Memory B cell (primary cell): Measurements from ENCODE around the gene NTN1.
A peak's percentile ranks its signal among the peaks of the same experiment; 100 is the strongest.

ENCODE experiments used
- ATAC-seq: fragments of 150-1000 bp; cut with Tn5 transposase; 2 replicates; pipeline ENCODE4 v1.10.0; 2021; ENCODE audit warnings: low read depth, mild to moderate bottlenecking, moderate library complexity
- DNase-seq, 2 donors: peaks; one replicate each; pipeline ENCODE4 v3.0.0; 2022; ENCODE audit warnings: low spot score in 2 of 2
- H3K27ac Mint-ChIP-seq: one replicate; pipeline ENCODE4 v1.8.0; 2022; ENCODE audit warnings: mild to moderate bottlenecking, moderate library complexity, mixed read lengths
- H3K27me3 Mint-ChIP-seq: one replicate; pipeline ENCODE4 v1.8.0; 2022; ENCODE audit warnings: mixed read lengths
- H3K36me3 Mint-ChIP-seq: one replicate; pipeline ENCODE4 v1.8.0; 2022; ENCODE audit warnings: mild to moderate bottlenecking, mixed read lengths
- H3K4me1 Mint-ChIP-seq: one replicate; pipeline ENCODE4 v1.8.0; 2022; ENCODE audit warnings: mixed read lengths
- H3K4me3 Mint-ChIP-seq: one replicate; pipeline ENCODE4 v1.8.0; 2022; ENCODE audit warnings: mild to moderate bottlenecking, moderate library complexity, mixed read lengths
- H3K9me3 Mint-ChIP-seq: one replicate; pipeline ENCODE4 v1.8.0; 2022; ENCODE audit warnings: mixed read lengths

The NTN1 gene

GRCh38 chr17:9020096-9020823, 1.1 kb upstream of the NTN1 start:
- peak; percentile 18 for ATAC-seq
- H3K4me3 Mint-ChIP-seq, result peak overlapping the region; percentile 88
- H3K9me3 Mint-ChIP-seq, result no peaks in the 10 kb centered on the region
- H3K27ac Mint-ChIP-seq, result peak overlapping the region; percentile 22
- peaks cover 7% of the 10 kb centered on the region for H3K4me1 Mint-ChIP-seq
- peaks cover 14% of the 10 kb centered on the region for H3K27me3 Mint-ChIP-seq
- DNase-seq, result no peak
- no peaks in the 10 kb centered on the region for H3K36me3 Mint-ChIP-seq

DNA sequence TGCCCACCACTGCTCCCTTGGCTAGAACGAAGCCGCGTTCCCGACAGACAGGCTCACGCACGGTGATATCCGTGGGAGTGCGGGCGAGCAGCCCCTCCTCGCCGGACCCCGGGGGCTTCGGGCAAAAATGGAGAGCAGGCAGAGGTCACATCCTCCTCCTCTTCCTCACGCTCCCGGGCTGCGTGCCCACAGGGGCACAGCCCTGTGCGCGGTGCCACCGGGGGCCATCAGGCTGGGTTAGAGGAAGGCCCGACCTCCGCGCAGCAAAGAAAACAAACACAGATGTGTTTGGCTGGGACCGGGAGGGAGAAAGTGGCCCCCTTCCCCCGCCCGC, 519 bp upstream of the NTN1 start:
- ATAC-seq, result no peak
- Mint-ChIP-seq H3K27me3 (peaks cover 11% of the 10 kb centered on the region), H3K4me3 (peak overlapping the region; percentile 88), H3K4me1 (peaks cover 7% of the 10 kb centered on the region), H3K9me3 (no peaks in the 10 kb centered on the region), H3K36me3 (no peaks in the 10 kb centered on the region), H3K27ac (peak overlapping the region; percentile 22)
- DNase-seq, result no peak

DNA sequence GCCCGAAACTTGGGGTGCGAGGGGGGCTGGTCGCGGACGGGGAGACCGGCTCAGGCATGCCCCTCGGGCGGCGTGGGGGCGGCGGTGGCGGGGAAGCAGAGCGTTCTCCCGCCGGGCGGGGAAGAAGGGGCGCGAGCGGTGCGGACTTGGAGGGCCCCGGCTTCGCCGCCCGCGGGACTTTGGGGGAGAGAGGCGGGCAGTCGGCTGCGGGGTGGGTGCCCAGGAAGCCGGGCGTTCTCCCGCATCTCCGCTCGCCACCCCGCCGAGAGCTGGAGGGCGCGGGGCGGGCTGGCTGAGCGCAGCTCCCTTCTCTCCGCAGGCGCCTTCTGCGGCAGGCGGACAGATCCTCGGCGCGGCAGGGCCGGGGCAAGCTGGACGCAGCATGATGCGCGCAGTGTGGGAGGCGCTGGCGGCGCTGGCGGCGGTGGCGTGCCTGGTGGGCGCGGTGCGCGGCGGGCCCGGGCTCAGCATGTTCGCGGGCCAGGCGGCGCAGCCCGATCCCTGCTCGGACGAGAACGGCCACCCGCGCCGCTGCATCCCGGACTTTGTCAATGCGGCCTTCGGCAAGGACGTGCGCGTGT, 772 bp downstream of the NTN1 start:
- no peaks in the 10 kb centered on the region for H3K9me3 Mint-ChIP-seq
- no peak for ATAC-seq
- H3K36me3 Mint-ChIP-seq, result no peaks in the 10 kb centered on the region
- peaks cover 16% of the 10 kb centered on the region for H3K27me3 Mint-ChIP-seq
- DNase-seq, result peak in 1 of 2 donors; percentile 47
- H3K4me1 Mint-ChIP-seq, result peaks cover 7% of the 10 kb centered on the region
- H3K4me3 Mint-ChIP-seq, result peak overlapping the region; percentile 88
- H3K27ac Mint-ChIP-seq, result no peak overlapping the region

- Mint-ChIP-seq H3K9me3 (no peaks in the 10 kb centered on the region), H3K4me1 (peaks cover 7% of the 10 kb centered on the region), H3K27me3 (peaks cover 20% of the 10 kb centered on the region), H3K27ac (peak overlapping the region; percentile 46), H3K4me3 (peak overlapping the region; percentile 84), H3K36me3 (no peaks in the 10 kb centered on the region)
- no peak for ATAC-seq
- no peak for DNase-seq
Observed at GRCh38 chr17:9022573-9023391, 1.5 kb downstream of the NTN1 start.

DNA sequence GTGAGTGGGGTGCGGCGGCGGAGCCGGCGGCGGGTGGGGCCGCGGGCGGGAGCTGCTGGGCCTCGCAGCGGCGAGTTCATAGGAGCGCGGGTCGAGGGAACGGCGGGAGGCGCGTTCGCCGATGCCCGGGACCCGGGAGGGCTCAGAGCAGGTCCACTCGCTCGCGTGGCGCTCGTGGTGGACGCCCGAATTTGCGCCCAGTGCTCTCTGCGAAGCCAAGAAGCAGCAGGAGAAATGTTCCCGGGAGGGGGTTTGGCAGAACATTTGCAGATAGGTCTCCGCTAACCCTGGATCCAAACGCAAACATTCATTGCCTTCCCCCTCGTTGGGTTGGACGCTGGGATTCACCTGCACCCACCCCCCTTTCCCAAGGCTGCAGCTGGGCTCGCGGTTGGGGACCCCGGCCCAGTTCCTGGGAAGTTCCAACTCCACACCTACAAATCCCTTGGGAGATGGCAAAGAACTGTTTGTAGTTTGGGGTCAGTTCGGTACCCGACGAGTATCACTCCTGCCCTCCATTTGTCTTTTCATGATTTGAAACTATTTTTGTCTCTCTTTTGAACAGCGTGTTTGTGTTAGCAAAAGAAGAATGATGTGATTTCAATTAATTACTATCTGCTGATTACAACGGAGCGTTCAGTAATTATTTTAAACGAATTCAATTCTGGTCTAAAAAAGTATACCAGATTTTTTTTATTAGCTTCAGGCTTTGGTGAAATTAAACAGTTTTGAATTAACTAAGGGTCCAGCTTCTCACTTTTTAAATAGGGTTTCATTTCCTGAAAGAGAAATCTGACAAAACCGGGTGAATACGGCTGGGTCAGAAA, 2.3 kb downstream of the NTN1 start:
- DNase-seq (no peak), ATAC-seq (no peak)
- Mint-ChIP-seq H3K27me3 (peaks cover 20% of the 10 kb centered on the region), H3K36me3 (no peaks in the 10 kb centered on the region), H3K9me3 (no peaks in the 10 kb centered on the region), H3K4me1 (peaks cover 7% of the 10 kb centered on the region), H3K4me3 (peak overlapping the region; percentile 27), H3K27ac (no peak overlapping the region)

DNA sequence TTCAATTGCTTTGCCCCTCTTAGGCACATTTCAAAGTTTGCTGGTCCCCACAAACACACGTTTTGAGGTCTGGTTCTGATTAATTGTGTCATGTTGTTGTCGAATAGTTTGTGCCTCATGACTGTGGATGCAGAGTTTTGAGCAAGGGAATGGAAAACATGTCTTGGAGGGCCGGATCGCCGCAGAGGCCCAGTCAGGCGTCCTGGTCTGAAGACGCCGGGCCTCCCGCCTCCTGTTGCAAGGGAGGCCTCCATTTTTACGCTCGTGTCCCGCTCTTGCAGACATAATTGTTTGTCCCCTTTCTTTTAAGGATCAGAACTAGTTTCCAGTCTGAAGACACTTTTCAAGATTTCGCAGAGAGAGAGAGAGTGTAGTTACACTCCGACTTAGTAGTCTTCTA, 3.2 kb downstream of the NTN1 start:
- H3K27ac Mint-ChIP-seq, result peak overlapping the region; percentile 53
- peaks cover 7% of the 10 kb centered on the region for H3K4me1 Mint-ChIP-seq
- H3K9me3 Mint-ChIP-seq, result no peaks in the 10 kb centered on the region
- H3K4me3 Mint-ChIP-seq, result no peak overlapping the region
- H3K36me3 Mint-ChIP-seq, result no peaks in the 10 kb centered on the region
- DNase-seq (no peak), ATAC-seq (no peak)
- H3K27me3 Mint-ChIP-seq, result peaks cover 20% of the 10 kb centered on the region

GRCh38 chr17:9026741-9027140, 5.4 kb downstream of the NTN1 start:
- H3K9me3 Mint-ChIP-seq, result no peaks in the 10 kb centered on the region
- DNase-seq (no peak), ATAC-seq (no peak)
- no peak overlapping the region for H3K4me3 Mint-ChIP-seq
- H3K27me3 Mint-ChIP-seq, result peaks cover 28% of the 10 kb centered on the region
- H3K4me1 Mint-ChIP-seq, result peaks cover 7% of the 10 kb centered on the region
- H3K36me3 Mint-ChIP-seq, result no peaks in the 10 kb centered on the region
- H3K27ac Mint-ChIP-seq, result no peak overlapping the region

DNA sequence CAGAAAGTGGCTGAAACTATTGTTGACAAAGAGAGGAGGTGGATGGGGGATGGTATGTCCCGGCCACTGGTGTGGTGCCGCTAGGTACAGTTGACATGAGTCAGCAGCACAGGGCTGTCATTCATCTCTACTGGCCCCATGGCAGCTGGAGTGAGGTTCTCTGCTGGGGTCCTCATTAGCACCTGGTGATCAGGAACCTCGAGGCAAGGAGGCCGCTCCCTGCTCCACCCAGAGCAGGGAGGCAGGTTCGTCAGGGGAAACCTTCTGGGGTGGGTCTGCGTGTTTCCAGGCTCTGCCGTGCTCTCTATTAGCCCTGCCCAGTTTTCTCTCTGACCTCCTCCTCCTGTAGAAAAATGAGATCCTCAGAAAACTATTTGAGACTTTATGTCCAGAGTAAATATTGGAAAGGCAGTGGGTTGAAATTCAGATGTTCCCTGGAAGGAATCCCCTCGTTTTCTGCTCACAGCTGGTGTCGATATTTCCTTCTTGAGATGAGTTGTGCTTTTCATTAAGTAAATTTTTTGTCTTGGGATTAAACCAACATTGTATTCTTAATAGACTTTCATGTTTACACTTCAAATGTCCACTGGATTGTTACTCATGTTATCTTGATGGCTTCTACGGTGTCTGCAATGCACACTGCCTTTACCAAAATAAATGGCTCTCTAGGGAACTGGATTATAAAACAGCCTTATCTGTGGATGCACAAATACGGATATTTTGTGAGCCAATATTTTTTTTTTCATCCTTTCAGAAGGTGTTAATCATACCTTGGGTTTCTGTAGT, 7.1 kb downstream of the NTN1 start:
- H3K4me1 Mint-ChIP-seq, result peaks cover 4% of the 10 kb centered on the region
- H3K36me3 Mint-ChIP-seq, result no peaks in the 10 kb centered on the region
- H3K4me3 Mint-ChIP-seq, result no peak overlapping the region
- H3K27ac Mint-ChIP-seq, result no peak overlapping the region
- peaks cover 29% of the 10 kb centered on the region for H3K27me3 Mint-ChIP-seq
- no peak for DNase-seq
- H3K9me3 Mint-ChIP-seq, result no peaks in the 10 kb centered on the region
- ATAC-seq, result no peak

GRCh38 chr17:9028988-9029570, 7.8 kb downstream of the NTN1 start:
- DNase-seq (no peak), ATAC-seq (no peak)
- H3K9me3 Mint-ChIP-seq, result no peaks in the 10 kb centered on the region
- H3K36me3 Mint-ChIP-seq, result no peaks in the 10 kb centered on the region
- no peak overlapping the region for H3K27ac Mint-ChIP-seq
- peaks cover 29% of the 10 kb centered on the region for H3K27me3 Mint-ChIP-seq
- H3K4me1 Mint-ChIP-seq, result peaks cover 4% of the 10 kb centered on the region
- no peak overlapping the region for H3K4me3 Mint-ChIP-seq

DNA sequence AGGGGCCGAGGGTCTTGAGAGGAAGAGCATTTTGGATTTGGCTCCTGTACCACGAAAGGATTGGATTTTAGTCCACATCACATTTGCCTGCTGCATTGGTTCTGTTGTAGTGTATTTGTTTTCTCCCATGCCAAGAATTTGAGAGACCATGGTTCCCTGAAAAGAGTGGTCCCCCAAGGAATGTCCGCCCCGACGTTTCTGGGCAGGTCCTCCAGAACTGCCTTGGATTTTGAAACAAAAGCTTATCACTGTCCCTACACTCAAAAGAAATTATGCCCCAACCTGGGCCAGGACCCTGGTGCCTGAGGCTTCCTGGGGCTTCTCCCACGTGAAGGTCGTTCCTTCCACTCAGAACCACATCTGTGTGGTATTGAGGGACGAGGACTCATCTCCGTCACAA, 10.8 kb downstream of the NTN1 start:
- H3K27ac Mint-ChIP-seq, result no peak overlapping the region
- H3K4me3 Mint-ChIP-seq, result no peak overlapping the region
- DNase-seq (no peak), ATAC-seq (no peak)
- no peaks in the 10 kb centered on the region for H3K4me1 Mint-ChIP-seq
- H3K36me3 Mint-ChIP-seq, result peaks cover 1% of the 10 kb centered on the region
- H3K9me3 Mint-ChIP-seq, result peaks cover 1% of the 10 kb centered on the region
- peaks cover 20% of the 10 kb centered on the region for H3K27me3 Mint-ChIP-seq

- Mint-ChIP-seq H3K4me1 (no peaks in the 10 kb centered on the region), H3K27ac (no peak overlapping the region), H3K9me3 (peaks cover 3% of the 10 kb centered on the region), H3K36me3 (peaks cover 2% of the 10 kb centered on the region), H3K4me3 (no peak overlapping the region), H3K27me3 (peaks cover 19% of the 10 kb centered on the region)
- DNase-seq, result no peak
- ATAC-seq, result no peak
Observed at GRCh38 chr17:9032583-9032982, 11.3 kb downstream of the NTN1 start.

DNA sequence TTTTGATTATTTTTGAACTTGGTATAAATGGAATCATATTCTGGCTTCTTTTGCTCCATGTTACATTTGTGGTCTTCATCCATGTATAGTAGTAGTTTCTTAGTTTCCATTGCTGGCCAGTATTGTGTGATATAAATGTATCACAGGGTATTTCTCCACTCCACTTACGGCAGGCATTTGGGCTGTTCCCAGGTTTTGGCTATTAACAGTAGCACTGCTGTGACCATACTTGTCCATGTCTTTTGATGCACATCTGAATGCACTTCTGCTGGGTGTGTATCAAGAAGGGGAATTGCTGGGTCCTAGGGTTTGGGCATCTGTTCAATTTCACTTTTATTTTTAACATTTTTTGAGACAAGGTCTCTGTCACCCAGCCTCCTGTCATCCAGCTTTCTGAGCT, 13.9 kb downstream of the NTN1 start:
- Mint-ChIP-seq H3K9me3 (peaks cover 5% of the 10 kb centered on the region), H3K27me3 (peaks cover 20% of the 10 kb centered on the region), H3K36me3 (peaks cover 2% of the 10 kb centered on the region), H3K27ac (no peak overlapping the region), H3K4me1 (no peaks in the 10 kb centered on the region), H3K4me3 (no peak overlapping the region)
- DNase-seq, result no peak
- ATAC-seq, result no peak

GRCh38 chr17:9036336-9036735, 15.0 kb downstream of the NTN1 start:
- Mint-ChIP-seq H3K36me3 (peaks cover 8% of the 10 kb centered on the region), H3K27ac (no peak overlapping the region), H3K9me3 (peaks cover 9% of the 10 kb centered on the region), H3K4me3 (no peak overlapping the region), H3K27me3 (peaks cover 18% of the 10 kb centered on the region), H3K4me1 (no peaks in the 10 kb centered on the region)
- ATAC-seq, result no peak
- no peak for DNase-seq
